Suprapubic skin (tissue), 4 donors: Measurements from ENCODE around the gene TSKU. TPM values are rescaled to one million over a fixed set of nuclear protein-coding genes. Genes with fewer than 3 reads are reported as not detected.

ENCODE experiments used
- DNase-seq, 2 donors: peaks; one replicate each; pipeline ENCODE4 v3.0.0-alpha.2; 2019; ENCODE audit warnings: low spot score in 2 of 2
- H3K27ac ChIP-seq: fragments of 200-600 bp; sonication (generic); one replicate; pipeline ENCODE4 v1.5.1; 2019
- H3K27me3 ChIP-seq: fragments of 200-600 bp; sonication (generic); one replicate; pipeline ENCODE4 v1.5.1; 2019
- H3K36me3 ChIP-seq: fragments of 200-600 bp; sonication (generic); one replicate; pipeline ENCODE4 v1.5.1; 2019
- H3K4me1 ChIP-seq: fragments of 200-600 bp; sonication (generic); one replicate; pipeline ENCODE4 v1.5.1; 2019
- H3K4me3 ChIP-seq: fragments of 200-600 bp; sonication (generic); one replicate; pipeline ENCODE4 v1.5.1; 2019; ENCODE audit warnings: mild to moderate bottlenecking
- H3K9me3 ChIP-seq: fragments of 200-600 bp; sonication (generic); one replicate; pipeline ENCODE4 v1.5.1; 2019
- CTCF ChIP-seq, 2 donors: fragments of 200-600 bp in 1 of 2; fragments of 450-650 bp in 1 of 2; sonication (generic) in 1 of 2; IDR thresholded peaks; one replicate each; pipeline ENCODE4 v1.5.1; 2016 to 2019; ENCODE audit warnings: antibody characterized with exemption in 2 of 2, mild to moderate bottlenecking in 1 of 2, moderate library complexity in 1 of 2
- EP300 ChIP-seq: sonication (generic); formaldehyde crosslinking; IDR thresholded peaks from one replicate; pipeline ENCODE4 v1.6.1; 2017; ENCODE audit warnings: antibody characterized with exemption
- POLR2A ChIP-seq, 2 donors: fragments of 450-650 bp; IDR thresholded peaks; one replicate each; pipeline ENCODE4 v1.6.1; 2017; ENCODE audit warnings: antibody characterized with exemption in 2 of 2, mild to moderate bottlenecking in 2 of 2, moderate library complexity in 2 of 2
- POLR2AphosphoS5 ChIP-seq, 3 donors: sonication (generic); formaldehyde crosslinking; IDR thresholded peaks; one replicate each; pipeline ENCODE4 v1.6.1; 2017; ENCODE audit warnings: antibody characterized with exemption in 3 of 3
- WGBS: methylation state at CpG from one replicate; pipeline ENCODE4 v1.1.5; 2018; 5-methylcytosine and 5-hydroxymethylcytosine counted together
- total RNA-seq, 4 donors: library from RNA; depleted of rRNA; stranded (reverse); fragments of >200 nt; gene quantifications; one replicate each; pipeline ENCODE4 v1.1.0, GENCODE V29; 2016

TSKU gene
- total RNA-seq, 4 donors from 2014 or later, result 85.5 to 155 (median 128) TPM

- TF ChIP-seq POLR2A (IDR thresholded peaks at IDR 0.05) (no peak), EP300 (no peak), POLR2AphosphoS5 (IDR thresholded peaks at IDR 0.05) (no peak), CTCF (IDR thresholded peaks at IDR 0.05) (no peak)
- peak overlapping the region; percentile 63 for H3K27ac ChIP-seq
- no peaks in the 10 kb centered on the region for H3K9me3 ChIP-seq
- H3K27me3 ChIP-seq, result no peaks in the 10 kb centered on the region
- peak; percentile 82 for DNase-seq
- WGBS, result 47% methylated on average over 6 of the region's 6 CpGs
- H3K36me3 ChIP-seq, result peaks cover 17% of the 10 kb centered on the region
- no peak overlapping the region for H3K4me3 ChIP-seq
- peaks cover 99% of the 10 kb centered on the region for H3K4me1 ChIP-seq
Observed at GRCh38 chr11:76791861-76792260, 8.7 kb downstream of the TSKU start.

GRCh38 chr11:76792505-76793264 lies 9.5 kb downstream of the TSKU start:
- WGBS, result 71% methylated on average over 12 of the region's 13 CpGs
- peaks cover 97% of the 10 kb centered on the region for H3K4me1 ChIP-seq
- no peak overlapping the region for H3K4me3 ChIP-seq

GRCh38 chr11:76793391-76794291 lies 10.5 kb downstream of the TSKU start:
- peak in 1 of 2 donors; percentile 57 for DNase-seq
- Histone ChIP-seq H3K36me3 (peaks cover 26% of the 10 kb centered on the region), H3K9me3 (no peaks in the 10 kb centered on the region), H3K4me3 (no peak overlapping the region), H3K27ac (peak overlapping the region; percentile 63), H3K4me1 (peaks cover 96% of the 10 kb centered on the region), H3K27me3 (no peaks in the 10 kb centered on the region)
- WGBS, result 52% methylated on average over 6 of the region's 9 CpGs
- TF ChIP-seq POLR2AphosphoS5 (IDR thresholded peaks at IDR 0.05), result no peak

More at GRCh38 chr11:76792505-76793264, 9.5 kb downstream of the TSKU start:
- Histone ChIP-seq H3K27me3 (no peaks in the 10 kb centered on the region), H3K36me3 (peaks cover 23% of the 10 kb centered on the region), H3K27ac (peak overlapping the region; percentile 63), H3K9me3 (no peaks in the 10 kb centered on the region)
- DNase-seq, result peak in 1 of 2 donors; percentile 61
- no peak for TF ChIP-seq CTCF (IDR thresholded peaks at IDR 0.05)
- no peak for TF ChIP-seq EP300
- no peak for TF ChIP-seq POLR2AphosphoS5 (IDR thresholded peaks at IDR 0.05)
- TF ChIP-seq POLR2A (IDR thresholded peaks at IDR 0.05), result no peak

- no peaks in the 10 kb centered on the region for H3K27me3 ChIP-seq
- no peaks in the 10 kb centered on the region for H3K9me3 ChIP-seq
- no peak overlapping the region for H3K4me3 ChIP-seq
- 82% methylated on average over 8 of the region's 12 CpGs for whole genome bisulfite sequencing
- H3K36me3 ChIP-seq, result peaks cover 26% of the 10 kb centered on the region
- TF ChIP-seq EP300 (no peak), POLR2AphosphoS5 (IDR thresholded peaks at IDR 0.05) (no peak), POLR2A (IDR thresholded peaks at IDR 0.05) (no peak), CTCF (IDR thresholded peaks at IDR 0.05) (no peak)
- DNase-seq, result peak in 1 of 2 donors; percentile 72
- H3K4me1 ChIP-seq, result peaks cover 96% of the 10 kb centered on the region
- H3K27ac ChIP-seq, result peak overlapping the region; percentile 63
Observed at GRCh38 chr11:76794371-76795289, 11.5 kb downstream of the TSKU start.

- no peak overlapping the region for H3K4me3 ChIP-seq
- H3K27me3 ChIP-seq, result no peaks in the 10 kb centered on the region
- H3K27ac ChIP-seq, result peak overlapping the region; percentile 17
- TF ChIP-seq CTCF (IDR thresholded peaks at IDR 0.05), result no peak
- TF ChIP-seq EP300, result no peak
- no peak for TF ChIP-seq POLR2AphosphoS5 (IDR thresholded peaks at IDR 0.05)
- no peak for TF ChIP-seq POLR2A (IDR thresholded peaks at IDR 0.05)
- peak; percentile 59 to 79 for DNase-seq
- H3K9me3 ChIP-seq, result no peaks in the 10 kb centered on the region
- H3K36me3 ChIP-seq, result peaks cover 26% of the 10 kb centered on the region
- peaks cover 89% of the 10 kb centered on the region for H3K4me1 ChIP-seq
- 63% methylated on average over 12 of the region's 21 CpGs for WGBS
Observed at GRCh38 chr11:76795290-76795935, 12.3 kb downstream of the TSKU start.
